HepG2 (cell line): ENCODE results near the gene ANK3. TPM values are rescaled to one million over a fixed set of nuclear protein-coding genes. Genes with fewer than 3 reads are reported as not detected.

Experiments
- ATAC-seq: fragments of 200-7000 bp; cut with Tn5 transposase; 3 replicates; pipeline ENCODE4 v1.9.1; 2020; ENCODE audit warnings: mild to moderate bottlenecking, moderate library complexity
- BruUV-seq: library from RNA; stranded (reverse); fragments of 400-500 nt; replicated peaks from 2 replicates; lab custom pipeline; 2021; lab: Mats Ljungman, UMichigan
- CTCF ChIA-PET: fragments of 300-600 bp; formaldehyde crosslinking; extraction: SDS; loops from one replicate; lab custom pipeline; 2021; ENCODE audit warnings: low total read pairs, inconsistent platforms, low intra/inter-chr PET ratio; lab: Yijun Ruan, JAX
- POLR2A ChIA-PET: fragments of 350-600 bp; sonication (Branson Sonifier 250); formaldehyde crosslinking; loops from one replicate; lab custom pipeline; 2020; ENCODE audit warnings: antibody characterized with exemption, inconsistent platforms; lab: Yijun Ruan, JAX
- DNase-seq: peaks from one replicate; pipeline ENCODE4 v3.0.0-alpha.2; 2015; ENCODE audit warnings: low spot score
- FAIRE-seq: peaks from 3 replicates; lab custom pipeline; 2011; peaks lifted over from hg19 to GRCh38; lab: Jason Lieb, UNC
- H2AFZ ChIP-seq: one replicate; pipeline ENCODE4 v1.6.1; 2011; ENCODE audit warnings: low read length, inconsistent platforms
- H3K27ac ChIP-seq: fragments of 300-600 bp; 3 replicates; pipeline ENCODE4 v1.8.0; 2011; ENCODE audit warnings: mixed run types, mild to moderate bottlenecking, mixed read lengths, low read length, inconsistent platforms; ENCODE audit not compliant: insufficient read depth; ENCODE audit errors: extremely low read length
- H3K27me3 ChIP-seq, 2 experiments: fragments of 200-600 bp in 1 of 2; 2 replicates in 1 of 2; 3 replicates in 1 of 2; pipeline versions ENCODE4 v1.6.0 to v1.8.0; 2011; ENCODE audit warnings: low read length in 2 of 2, mild to moderate bottlenecking in 2 of 2, moderate library complexity in 2 of 2, inconsistent platforms in 1 of 2; ENCODE audit not compliant: insufficient read depth in 2 of 2, control insufficient read depth in 1 of 2
- H3K36me3 ChIP-seq, 2 experiments: fragments of 200-600 bp in 1 of 2; replicated peaks in 1 of 2; 2 replicates in 1 of 2; 3 replicates in 1 of 2; pipeline versions ENCODE4 v1.5.1 to v1.8.0; 2011; ENCODE audit warnings: low read length in 2 of 2, inconsistent platforms in 1 of 2; ENCODE audit not compliant: insufficient read depth in 2 of 2, control insufficient read depth in 1 of 2
- H3K4me1 ChIP-seq: 2 replicates; pipeline ENCODE4 v1.5.1; 2012; ENCODE audit warnings: low read length, inconsistent platforms; ENCODE audit not compliant: insufficient read depth
- H3K4me2 ChIP-seq: 2 replicates; pipeline ENCODE4 v1.6.0; 2011; ENCODE audit warnings: low read depth, low read length, inconsistent platforms
- H3K4me3 ChIP-seq, 3 experiments: fragments of 200-600 bp in 1 of 3; sonication (generic), shearing (Covaris generic) in 1 of 3; replicated peaks in 1 of 3; 2 replicates each; pipeline ENCODE4 v1.5.1; 2011 to 2016; ENCODE audit warnings: low read length in 3 of 3, inconsistent platforms in 2 of 3, low read depth in 2 of 3, mild to moderate bottlenecking in 2 of 3, control low read depth in 1 of 3, mixed read lengths in 1 of 3; ENCODE audit not compliant: insufficient read depth in 1 of 3
- H3K79me2 ChIP-seq: one replicate; pipeline ENCODE4 v1.6.1; 2011; ENCODE audit warnings: low read length, inconsistent platforms; ENCODE audit not compliant: insufficient read depth
- H3K9ac ChIP-seq: 2 replicates; pipeline ENCODE4 v1.6.0; 2011; ENCODE audit warnings: mild to moderate bottlenecking, low read depth, low read length, inconsistent platforms; ENCODE audit not compliant: insufficient read depth
- H3K9me3 ChIP-seq: 2 replicates; pipeline ENCODE4 v1.5.1; 2012; ENCODE audit warnings: mild to moderate bottlenecking, low read length
- H4K20me1 ChIP-seq: 2 replicates; pipeline ENCODE4 v1.6.0; 2011; ENCODE audit warnings: inconsistent platforms, mild to moderate bottlenecking, low read length, moderate library complexity; ENCODE audit not compliant: insufficient read depth
- ADNP ChIP-seq: sonication (generic); formaldehyde crosslinking; IDR thresholded peaks from 2 replicates; pipeline ENCODE4 v1.4.0; 2020; ENCODE audit warnings: missing genetic modification reagents
- ARID2 ChIP-seq: sonication (generic); formaldehyde crosslinking; IDR thresholded peaks from 2 replicates; pipeline ENCODE4 v1.8.1; 2022; ENCODE audit warnings: mild to moderate bottlenecking, missing genetic modification reagents, borderline replicate concordance
- ELK4 ChIP-seq: sonication (generic); formaldehyde crosslinking; IDR thresholded peaks from 2 replicates; pipeline ENCODE4 v1.9.0; 2021; ENCODE audit warnings: missing genetic modification reagents, borderline replicate concordance
- HNF4G ChIP-seq, 2 experiments: sonication (generic) in 1 of 2; formaldehyde crosslinking in 1 of 2; IDR thresholded peaks; 2 replicates each; pipeline versions ENCODE4 v1.4.0 to v1.6.1; 2011 to 2020; ENCODE audit warnings: borderline replicate concordance in 2 of 2, low read depth in 2 of 2, mild to moderate bottlenecking in 2 of 2, low read length in 1 of 2, missing genetic modification reagents in 1 of 2, moderate library complexity in 1 of 2
- MYNN ChIP-seq: sonication (generic); formaldehyde crosslinking; IDR thresholded peaks from 2 replicates; pipeline ENCODE4 v1.4.0; 2020; ENCODE audit warnings: mild to moderate bottlenecking, low read depth, missing genetic modification reagents
- NFYC ChIP-seq: IDR thresholded peaks from 2 replicates; pipeline ENCODE4 v1.6.1; 2016; ENCODE audit warnings: missing genetic modification reagents, missing compliant biosample characterization
- SOX5 ChIP-seq: IDR thresholded peaks from 2 replicates; pipeline ENCODE4 v1.6.1; 2016; ENCODE audit warnings: borderline replicate concordance
- THYN1 ChIP-seq: sonication (generic); formaldehyde crosslinking; IDR thresholded peaks from 2 replicates; pipeline ENCODE4 v1.8.1; 2023; ENCODE audit warnings: low read depth, mild to moderate bottlenecking, moderate library complexity, missing genetic modification reagents, borderline replicate concordance
- UBTF ChIP-seq: sonication (generic); formaldehyde crosslinking; IDR thresholded peaks from 2 replicates; pipeline ENCODE4 v1.4.0; 2020; ENCODE audit warnings: mild to moderate bottlenecking, missing genetic modification reagents
- ZBTB7B ChIP-seq: sonication (generic); formaldehyde crosslinking; IDR thresholded peaks from 2 replicates; pipeline ENCODE4 v1.4.0; 2020; ENCODE audit warnings: missing genetic modification reagents
- ZNF350 ChIP-seq: sonication (generic); formaldehyde crosslinking; IDR thresholded peaks from 2 replicates; pipeline ENCODE4 v1.4.0; 2020; ENCODE audit warnings: mild to moderate bottlenecking, low read depth, missing genetic modification reagents, borderline replicate concordance
- ZNF598 ChIP-seq: sonication (generic); formaldehyde crosslinking; IDR thresholded peaks from 2 replicates; pipeline ENCODE4 v1.5.1; 2020; ENCODE audit warnings: mild to moderate bottlenecking, missing genetic modification reagents, borderline replicate concordance
- ZNF737 ChIP-seq: sonication (generic); formaldehyde crosslinking; IDR thresholded peaks from 2 replicates; pipeline ENCODE4 v1.5.0; 2020; ENCODE audit warnings: missing genetic modification reagents, mild to moderate bottlenecking, borderline replicate concordance
- ZNF788 ChIP-seq: sonication (generic); formaldehyde crosslinking; IDR thresholded peaks from 2 replicates; pipeline ENCODE4 v1.5.0; 2020; ENCODE audit warnings: mild to moderate bottlenecking, missing genetic modification reagents, borderline replicate concordance
- ZSCAN9 ChIP-seq: IDR thresholded peaks from 2 replicates; pipeline ENCODE4 v1.6.1; 2016; ENCODE audit warnings: borderline replicate concordance
- WGBS: methylation state at CpG from one replicate; pipeline ENCODE4 v1.1.6; 2017; ENCODE audit warnings: low lambda C conversion rate; 5-methylcytosine and 5-hydroxymethylcytosine counted together
- in situ Hi-C: cut with HindIII; loops from 2 replicates; pipeline ENCODE4 v1.10.0; 2017; ENCODE audit warnings: low pct_unique_long_range_greater_than_20kb; ENCODE audit not compliant: extremely low pct_ligation_motif_present
- intact Hi-C: fragments of 100-400 bp; cut with micrococcal nuclease; formaldehyde crosslinking; loops from one replicate; pipeline ENCODE4 v1.10.0; 2022; ENCODE audit not compliant: unreplicated experiment
- polyA plus RNA-seq, 8 experiments: library from polyadenylated mRNA; depleted of rRNA in 3 of 8; stranded (reverse) in 7 of 8; unstranded in 1 of 8; fragments of >200 nt; fragmentation: Illumina TruSeq in 4 of 8; extraction: Trizol in 4 of 8; gene quantifications; 2 replicates each; pipeline versions ENCODE4 v1.2.1 to v1.2.3, GENCODE V29; 2011 to 2016; ENCODE audit warnings: low read depth in 4 of 8, missing spikeins in 1 of 8, mixed read lengths in 1 of 8; ENCODE audit not compliant: insufficient read depth in 1 of 8
- total RNA-seq, 5 experiments: library from RNA; depleted of rRNA; stranded (reverse); fragments of >200 nt; fragmentation: Illumina TruSeq; extraction: Trizol; gene quantifications; 2 replicates each; pipeline ENCODE4 v1.2.3, GENCODE V29; 2016; ENCODE audit warnings: low read depth in 1 of 5

ANK3 gene
- total and polyA plus RNA-seq, 2 of the 13 experiments (the other 11 are each of a cell fraction or from before 2014, with no cell fraction given): not detected

- Histone ChIP-seq H3K36me3 (no peaks in the 10 kb centered on the region), H3K4me1 (no peaks in the 10 kb centered on the region), H3K27ac (no peak overlapping the region), H3K4me2 (no peak overlapping the region), H2AFZ (no peak overlapping the region), H3K9me3 (no peaks in the 10 kb centered on the region), H3K4me3 (no peak overlapping the region), H4K20me1 (no peaks in the 10 kb centered on the region), H3K79me2 (no peaks in the 10 kb centered on the region), H3K9ac (no peak overlapping the region), H3K27me3 (no peaks in the 10 kb centered on the region)
- TF ChIP-seq ARID2 (CRISPR knock-in tag) (no peak), ZNF788 (no peak), ZNF598 (CRISPR knock-in tag) (no peak), ADNP (CRISPR knock-in tag) (no peak)
- CTCF ChIA-PET: no interaction called here
- DNase-seq: no peak
- ATAC-seq: no peak
- in situ Hi-C loops: no loop called here
- POLR2A ChIA-PET: no interaction called here
- WGBS: 5% methylated on average over 2 of the region's 2 CpGs
- BruUV-seq: no TSS peak
- FAIRE-seq: no peak
- intact Hi-C loops: no loop called here
Measured at GRCh38 chr10:60394446-60394845, 4.8 kb upstream of the ANK3 start.

GRCh38 chr10:60390224-60390626, 550 bp upstream of the ANK3 start:
- Histone ChIP-seq H3K9ac (no peak overlapping the region), H3K27me3 (no peaks in the 10 kb centered on the region), H3K9me3 (no peaks in the 10 kb centered on the region), H3K79me2 (no peaks in the 10 kb centered on the region), H4K20me1 (no peaks in the 10 kb centered on the region), H3K27ac (no peak overlapping the region), H3K36me3 (no peaks in the 10 kb centered on the region), H3K4me2 (no peak overlapping the region), H2AFZ (no peak overlapping the region), H3K4me3 (no peak overlapping the region), H3K4me1 (no peaks in the 10 kb centered on the region)
- CTCF ChIA-PET: no interaction called here
- intact Hi-C loops (no loop called here), in situ Hi-C loops (no loop called here)
- ATAC-seq (no peak), DNase-seq (no peak), FAIRE-seq (no peak)
- 49% methylated on average over 3 of the region's 3 CpGs for WGBS
- POLR2A ChIA-PET: no interaction called here
- BruUV-seq: no TSS peak
- TF ChIP-seq UBTF (CRISPR knock-in tag): no peak
- TF ChIP-seq SOX5 (CRISPR knock-in tag): no peak
- TF ChIP-seq THYN1 (CRISPR knock-in tag): no peak
- no peak for TF ChIP-seq ZNF350 (CRISPR knock-in tag)
- TF ChIP-seq ZSCAN9 (CRISPR knock-in tag): no peak
- TF ChIP-seq HNF4G (IDR thresholded peaks at IDR 0.05; ENCODE audit: borderline replicate concordance, low read depth, low read length): no peak
- no peak for TF ChIP-seq HNF4G (CRISPR knock-in tag; IDR thresholded peaks at IDR 0.05; ENCODE audit: borderline replicate concordance, low read depth)
- TF ChIP-seq MYNN: no peak
- TF ChIP-seq ZBTB7B (CRISPR knock-in tag): no peak
- TF ChIP-seq ZNF737 (CRISPR knock-in tag): no peak
- TF ChIP-seq NFYC (CRISPR knock-in tag): no peak
- no peak for TF ChIP-seq ELK4
